HG03060 (cell line): Measurements from ENCODE around the gene SMARCA4.
"Not testable (repeated sequence)": the region's sequence is repeated elsewhere in the genome, so short reads cannot be mapped to it uniquely, and the experiment has no call there.

ENCODE experiments used
- ATAC-seq: cut with Tn5 transposase; IDR thresholded peaks from one replicate; pipeline ENCODE4 v1.9.1; 2021; ENCODE audit warnings: low read depth, moderate number of reproducible peaks; ENCODE audit not compliant: unreplicated experiment

Gene SMARCA4

GRCh38 chr19:11092181-11092538 is 131.3 kb downstream of the SMARCA4 start:
- no peak for ATAC-seq

- ATAC-seq = no peak
Observed at GRCh38 chr19:11093689-11094238, 132.9 kb downstream of the SMARCA4 start.

- ATAC-seq = no peak
Observed at GRCh38 chr19:11094520-11094894, 133.7 kb downstream of the SMARCA4 start.

GRCh38 chr19:11096210-11096841 is 135.5 kb downstream of the SMARCA4 start:
- ATAC-seq = no peak

- not testable (repeated sequence) for ATAC-seq
Observed at GRCh38 chr19:11097367-11097766, 136.5 kb downstream of the SMARCA4 start.

- no peak for ATAC-seq
Observed at GRCh38 chr19:11098327-11098726, 137.5 kb downstream of the SMARCA4 start.

GRCh38 chr19:11098861-11099260 is 138.0 kb downstream of the SMARCA4 start:
- no peak for ATAC-seq

GRCh38 chr19:11100049-11100448 is 139.2 kb downstream of the SMARCA4 start:
- ATAC-seq = no peak

GRCh38 chr19:11101057-11101456 is 140.2 kb downstream of the SMARCA4 start:
- no peak for ATAC-seq

GRCh38 chr19:11102944-11103343 is 142.1 kb downstream of the SMARCA4 start:
- ATAC-seq = no peak

GRCh38 chr19:11103667-11104066 is 142.8 kb downstream of the SMARCA4 start:
- ATAC-seq = not testable (repeated sequence)

GRCh38 chr19:11105014-11105636 is 144.3 kb downstream of the SMARCA4 start:
- no peak for ATAC-seq

GRCh38 chr19:11106477-11106876 is 145.6 kb downstream of the SMARCA4 start:
- ATAC-seq = no peak

- no peak for ATAC-seq
Observed at GRCh38 chr19:11108746-11109145, 147.9 kb downstream of the SMARCA4 start.

- ATAC-seq = no peak
Observed at GRCh38 chr19:11111117-11111770, 150.4 kb downstream of the SMARCA4 start.

GRCh38 chr19:11111771-11112144 is 150.9 kb downstream of the SMARCA4 start:
- no peak for ATAC-seq
